OCI-M2 (cell line): ENCODE results near the gene AGTR1.
"Not testable (repeated sequence)": the region's sequence is repeated elsewhere in the genome, so short reads cannot be mapped to it uniquely, and the experiment has no call there.

Experiments used
- DNase-seq: peaks from one replicate; lab custom pipeline; 2025; ENCODE audit not compliant: unreplicated experiment; lab: John Stamatoyannopoulos, UW

The AGTR1 gene

GRCh38 chr3:148757238-148758215 lies 59.8 kb downstream of the AGTR1 start:
- DNase-seq = no peak

GRCh38 chr3:148758303-148758884 lies 60.7 kb downstream of the AGTR1 start:
- no peak for DNase-seq

GRCh38 chr3:148759430-148759829 lies 61.7 kb downstream of the AGTR1 start:
- DNase-seq = no peak

DNA sequence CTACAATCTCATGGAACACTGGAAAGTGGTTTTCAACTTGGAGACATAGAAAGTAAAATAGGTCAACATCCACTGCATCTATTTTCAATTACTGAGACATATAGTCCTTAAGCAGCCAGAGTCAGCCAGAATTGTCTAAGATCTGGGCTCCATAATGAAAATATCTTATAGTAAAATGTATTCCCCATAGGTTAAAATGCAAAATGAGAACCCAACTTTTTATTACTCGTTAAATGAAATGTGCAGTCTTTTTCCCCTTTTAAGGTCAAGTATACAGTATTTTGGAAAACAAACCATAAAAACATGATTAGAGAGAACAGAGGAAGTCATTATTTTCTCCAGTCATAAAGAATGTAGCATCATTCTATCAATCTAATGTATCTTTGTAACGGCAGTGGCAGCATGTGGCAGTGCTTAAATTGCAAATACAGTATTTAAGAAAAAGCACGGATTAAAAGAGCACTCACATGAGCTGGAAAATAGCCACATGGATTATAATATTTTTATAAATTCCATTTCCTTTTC lies 65.5 kb downstream of the AGTR1 start:
- no peak for DNase-seq

GRCh38 chr3:148763986-148764935 lies 66.6 kb downstream of the AGTR1 start:
- DNase-seq = no peak

DNA sequence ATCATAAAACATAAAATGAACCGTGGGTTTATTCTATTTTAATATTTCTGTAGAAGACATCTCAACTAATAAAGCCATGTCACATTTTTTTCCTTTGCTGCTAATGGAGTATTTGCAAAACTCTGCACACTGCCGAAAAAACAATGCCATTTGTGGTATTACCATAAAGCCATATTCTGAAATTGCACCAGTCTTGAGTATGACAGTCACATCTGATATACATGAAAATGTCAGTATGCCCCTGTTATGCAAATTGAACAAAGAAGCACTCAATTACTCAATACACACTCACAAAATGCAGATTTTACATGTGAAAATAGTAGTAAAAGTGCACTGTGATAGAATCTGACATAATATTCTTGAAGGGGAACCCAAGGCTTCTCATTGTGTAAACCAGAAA lies 74.7 kb downstream of the AGTR1 start:
- no peak for DNase-seq

DNA sequence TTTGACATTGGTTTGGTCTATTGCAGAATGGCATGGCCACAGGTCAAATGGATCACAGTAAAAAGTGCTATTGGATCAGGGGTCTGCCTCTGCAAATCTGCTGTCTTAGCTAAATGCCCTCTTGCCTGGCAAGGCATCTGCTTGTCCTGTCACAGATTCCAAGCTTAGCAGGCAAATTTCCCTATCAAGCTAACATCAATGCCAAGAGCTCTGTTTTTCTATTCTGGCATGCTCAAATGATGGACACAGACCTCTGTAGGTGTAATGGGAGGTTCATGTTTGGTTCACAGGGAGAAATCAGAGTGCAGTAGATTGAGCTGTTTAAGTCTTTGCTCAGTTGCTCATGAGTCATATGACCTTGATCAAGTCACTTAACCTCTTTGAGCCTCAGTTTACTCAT lies 75.1 kb downstream of the AGTR1 start:
- no peak for DNase-seq

DNA sequence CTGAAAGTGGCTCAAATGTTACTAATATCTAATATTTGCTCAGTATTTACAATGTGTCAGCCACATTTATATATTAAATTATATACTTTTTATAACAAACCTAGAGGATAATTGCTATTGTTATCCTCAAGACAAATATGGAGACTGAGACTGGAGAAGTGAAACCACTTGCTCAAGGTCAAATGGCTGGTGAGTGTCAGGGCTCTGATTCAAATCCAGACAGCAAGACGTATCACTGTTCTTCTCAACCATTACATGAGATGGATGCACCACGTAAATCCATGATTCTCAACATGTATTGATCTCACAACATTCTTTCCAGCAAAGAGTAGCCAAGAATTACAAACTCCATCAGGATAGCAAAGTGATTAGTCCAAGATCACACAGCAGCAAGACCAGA lies 76.1 kb downstream of the AGTR1 start:
- DNase-seq = no peak

DNA sequence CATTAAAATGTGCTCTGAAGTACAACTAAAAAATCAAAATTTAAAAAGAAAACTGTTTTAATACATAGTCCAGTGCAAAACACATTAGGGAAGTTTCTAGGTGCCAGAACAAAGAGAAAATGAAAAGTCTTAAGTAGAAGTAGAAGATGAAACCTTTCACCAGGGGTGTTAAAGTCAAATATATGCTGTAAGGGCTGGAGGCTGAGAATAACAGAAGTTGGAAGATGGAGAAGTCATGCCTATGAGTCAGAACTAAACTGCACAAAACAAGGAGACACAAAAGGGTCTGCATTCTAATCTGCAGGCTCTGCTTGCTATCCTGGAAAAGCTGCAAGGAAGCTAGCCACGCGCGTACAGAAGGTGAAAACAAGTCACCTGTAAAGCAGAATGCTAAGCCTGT lies 81.2 kb downstream of the AGTR1 start:
- DNase-seq = no peak

GRCh38 chr3:148785026-148785425 lies 87.3 kb downstream of the AGTR1 start:
- not testable (repeated sequence) for DNase-seq

DNA sequence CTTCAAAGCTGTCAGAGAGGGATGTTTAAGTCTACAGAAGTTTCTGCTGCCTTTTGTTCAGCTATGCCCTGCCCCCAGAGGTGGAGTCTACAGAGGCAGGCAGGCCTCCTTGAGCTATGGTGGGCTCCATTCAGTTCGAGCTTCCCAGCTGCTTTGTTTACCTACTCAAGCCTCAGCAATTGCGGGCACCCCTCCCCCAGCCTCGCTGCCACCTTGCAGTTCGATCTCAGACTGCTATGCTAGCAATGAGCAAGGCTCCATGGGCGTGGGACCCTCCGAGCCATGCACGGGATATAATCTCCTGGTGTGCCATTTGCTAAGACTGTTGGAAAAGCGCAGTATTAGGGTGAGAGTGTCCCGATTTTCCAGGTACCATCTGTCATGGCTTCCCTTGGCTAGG lies 88.5 kb downstream of the AGTR1 start:
- DNase-seq = not testable (repeated sequence)

DNA sequence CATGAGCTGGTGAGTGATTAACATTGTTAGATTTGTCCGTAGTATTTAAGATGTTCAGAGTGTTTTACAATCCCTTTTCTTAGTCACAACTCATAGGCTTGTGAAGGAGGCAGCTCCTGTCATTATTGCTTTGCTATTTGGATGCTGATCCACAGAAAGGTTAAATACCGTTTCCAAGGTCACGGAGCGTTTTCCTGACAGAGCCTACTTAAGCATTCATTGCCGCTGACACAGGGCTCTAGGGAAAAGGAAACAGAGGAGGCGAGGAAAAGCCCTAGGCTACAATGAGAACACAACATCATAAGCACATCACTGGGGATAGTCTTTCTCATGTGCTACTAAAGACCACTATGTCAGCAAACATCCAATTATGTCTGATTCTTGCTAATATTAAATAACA lies 91.4 kb downstream of the AGTR1 start:
- DNase-seq = no peak

- no peak for DNase-seq
These were observed 92.2 kb downstream of the AGTR1 start for GRCh38 chr3:148789906-148790305.

DNA sequence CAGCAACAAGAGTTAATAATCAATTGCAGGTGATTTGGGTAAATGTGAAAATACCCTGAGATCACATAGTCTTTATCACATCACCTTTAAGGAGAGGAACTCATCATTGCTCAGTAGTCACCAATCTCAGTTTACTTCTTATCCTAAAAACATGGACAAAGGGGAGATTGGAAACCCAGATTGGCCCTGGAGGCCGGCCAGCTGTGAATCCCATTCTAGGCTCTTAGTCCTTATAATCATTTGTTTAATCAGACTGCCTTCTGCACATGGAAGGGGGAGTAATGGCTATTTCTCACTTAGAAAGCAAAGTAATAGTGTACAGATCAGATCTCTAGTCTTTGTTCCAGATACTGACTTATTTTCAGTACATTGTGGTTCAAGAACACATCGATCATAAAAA lies 92.7 kb downstream of the AGTR1 start:
- DNase-seq = no peak

- no peak for DNase-seq
These were observed 93.4 kb downstream of the AGTR1 start for GRCh38 chr3:148790851-148791735.

DNA sequence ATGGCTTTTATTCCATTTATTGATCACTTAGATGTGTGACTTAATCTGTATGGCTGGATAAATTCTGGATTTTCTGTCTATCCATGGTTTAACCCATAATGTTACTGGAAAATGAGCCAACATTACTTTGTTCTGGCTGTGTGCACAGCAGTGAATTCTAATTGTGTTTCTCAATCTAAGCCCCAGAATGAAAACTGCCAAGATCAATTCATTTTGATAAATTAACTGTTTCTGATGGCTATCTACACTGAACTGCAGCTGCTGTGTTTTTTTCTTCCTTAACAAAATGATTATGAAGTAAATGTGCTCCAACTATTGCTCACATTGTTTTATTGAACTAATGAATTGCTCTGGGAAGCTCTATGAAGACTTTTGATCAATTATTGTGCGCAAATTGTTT lies 94.2 kb downstream of the AGTR1 start:
- no peak for DNase-seq

DNA sequence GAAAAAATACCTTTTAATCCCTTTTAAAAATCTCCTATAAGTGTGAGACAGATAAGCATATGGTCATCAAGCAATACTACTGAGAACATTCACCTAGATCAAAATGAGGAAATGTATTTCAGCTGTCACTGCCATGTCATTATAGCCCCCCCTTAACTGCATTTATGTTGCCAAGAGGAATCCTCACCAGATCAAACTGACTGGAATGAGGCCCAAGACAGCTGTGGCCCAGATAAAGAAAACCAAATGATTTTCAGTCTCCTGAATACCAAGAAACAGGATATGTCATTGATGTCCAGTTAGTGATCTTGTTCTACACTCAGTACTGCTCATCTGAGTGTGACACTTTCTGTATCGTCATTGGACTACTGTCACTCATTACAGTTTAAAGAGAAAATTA lies 94.8 kb downstream of the AGTR1 start:
- DNase-seq = no peak
